ENCODE results near the gene CACNA2D2. TPM values are rescaled to one million over a fixed set of nuclear protein-coding genes. Genes with fewer than 3 reads are reported as not detected.

Gene CACNA2D2
- total and polyA plus RNA-seq, 2 of the 4 experiments (the other 2 are of a cell fraction), result 0.15 TPM; not detected in 1

- no peaks in the 10 kb centered on the region for H3K4me1 ChIP-seq (ENCODE audit: control insufficient read depth, insufficient read depth, low read length)
- POLR2A ChIA-PET (ENCODE audit: unreplicated experiment), result no interaction called here
These were observed 18.1 kb upstream of the CACNA2D2 start for GRCh38 chr3:50521572-50521971.

More at GRCh38 chr3:50521572-50521971, 18.1 kb upstream of the CACNA2D2 start:
- Histone ChIP-seq H3K9me1 (ENCODE audit: insufficient read depth, low read length) (no peaks in the 10 kb centered on the region), H3K23ac (ENCODE audit: low read depth, low read length) (no peak overlapping the region), H3K79me1 (ENCODE audit: low read depth in 1 of 2, low read length in 2 of 2) (no peaks in the 10 kb centered on the region), H3K9ac (ENCODE audit: low read depth, low read length) (no peak overlapping the region), H2BK5ac (ENCODE audit: low read depth, low read length, poor library complexity, severe bottlenecking) (no peak overlapping the region), H4K20me1 (ENCODE audit: insufficient read depth, low read length) (no peaks in the 10 kb centered on the region), H3K9me3 (ENCODE audit: control insufficient read depth, insufficient read depth, low read length) (no peaks in the 10 kb centered on the region), H2BK120ac (ENCODE audit: low read depth, low read length) (no peak overlapping the region), H2AK5ac (ENCODE audit: low read depth, low read length) (no peak overlapping the region), H3K18ac (ENCODE audit: low read depth, low read length) (no peak overlapping the region), H3K4me2 (ENCODE audit: low read depth, low read length) (no peak overlapping the region), H3K27me3 (ENCODE audit: control insufficient read depth, insufficient read depth, low read length) (peaks cover 59% of the 10 kb centered on the region), H3K4me3 (ENCODE audit: insufficient read depth, low read depth, low read length) (no peak overlapping the region), H2BK15ac (ENCODE audit: low read depth, low read length) (no peak overlapping the region), H4K5ac (ENCODE audit: low read depth, low read length) (no peak overlapping the region), H3K4ac (ENCODE audit: low read depth, low read length) (no peak overlapping the region), H2BK20ac (ENCODE audit: low read depth, low read length) (no peak overlapping the region), H2AK9ac (replicated peaks; ENCODE audit: low read depth, low read length, poor library complexity) (no peak overlapping the region), H3K27ac (ENCODE audit: insufficient read depth, low read length) (no peak overlapping the region), H2AFZ (replicated peaks; ENCODE audit: low read length, poor library complexity) (no peak overlapping the region), H3K56ac (ENCODE audit: extremely low read depth, insufficient read depth, low read length) (no peak overlapping the region), H3K14ac (replicated peaks; ENCODE audit: low read depth, low read length) (no peak overlapping the region), H4K91ac (ENCODE audit: insufficient read depth, low read depth, low read length) (no peak overlapping the region), H4K8ac (ENCODE audit: low read depth in 2 of 2, low read length in 2 of 2) (no peak overlapping the region), H3K36me3 (ENCODE audit: control insufficient read depth, insufficient read depth, low read length) (no peaks in the 10 kb centered on the region)
- CTCF ChIA-PET, result no interaction called here
- in situ Hi-C loops (cut with MboI; ENCODE audit: low sequenced_read_pairs) (no loop called here), dilution Hi-C loops (cut with HindIII; ENCODE audit: low sequenced_read_pairs, unreplicated experiment) (no loop called here), intact Hi-C loops (cut with micrococcal nuclease) (no loop called here)
- DNase-seq (no peak), ATAC-seq (ENCODE audit: low read depth) (no peak)
- WGBS, 2 experiments (ENCODE audit: extremely low coverage in 2 of 2, insufficient read length in 1 of 2), result no CpG with 5 or more reads among the region's 5 CpGs
- BruUV-seq (replicated peaks), result no TSS peak
- no peak for TF ChIP-seq RFX5 (IDR thresholded peaks at IDR 0.05; ENCODE audit: low read depth, low read length)
- TF ChIP-seq RCOR1 (IDR thresholded peaks at IDR 0.05; ENCODE audit: insufficient replicate concordance, low read length), result no peak
- TF ChIP-seq MAZ (IDR thresholded peaks at IDR 0.05; ENCODE audit: borderline replicate concordance, low read depth, low read length), result no peak
- no peak for TF ChIP-seq NFE2L2 (IDR thresholded peaks at IDR 0.05; ENCODE audit: low read depth, low read length)
